GM12878 (cell line): ENCODE results near the gene MICAL3. TPM values are rescaled to one million over a fixed set of nuclear protein-coding genes. Genes with fewer than 3 reads are reported as not detected.

Experiments used
- ATAC-seq: fragments of 200-7000 bp; cut with Tn5 transposase; 3 replicates; pipeline ENCODE4 v1.9.1; 2020; ENCODE audit warnings: mild to moderate bottlenecking, moderate library complexity
- BruUV-seq: library from RNA; stranded (reverse); fragments of 400-500 nt; replicated peaks from 2 replicates; lab custom pipeline; 2021; lab: Mats Ljungman, UMichigan
- CTCF ChIA-PET: fragments of 300-600 bp; sonication (Branson Sonifier 250); formaldehyde crosslinking; extraction: SDS; loops from one replicate; lab custom pipeline; 2021; ENCODE audit warnings: inconsistent platforms; lab: Yijun Ruan, JAX
- POLR2A ChIA-PET: fragments of 350-600 bp; formaldehyde crosslinking; extraction: SDS; loops from one replicate; lab custom pipeline; 2021; ENCODE audit warnings: inconsistent platforms; lab: Charles Lee
- RAD21 ChIA-PET: fragments of 300-600 bp; sonication (Branson Sonifier 250); formaldehyde crosslinking; loops from one replicate; lab custom pipeline; 2023; ENCODE audit warnings: antibody characterized with exemption; ENCODE audit not compliant: unreplicated experiment; lab: Charles Lee
- SMC1A ChIA-PET: fragments of 300-600 bp; sonication (Branson Sonifier 250); formaldehyde crosslinking; loops from one replicate; lab custom pipeline; 2023; ENCODE audit not compliant: unreplicated experiment, uncharacterized antibody; lab: Charles Lee
- DNase-seq: peaks from one replicate; pipeline ENCODE4 v3.0.0-alpha.2; 2011; ENCODE audit warnings: low read depth, low spot score
- FAIRE-seq: peaks from 3 replicates; lab custom pipeline; 2011; peaks lifted over from hg19 to GRCh38; lab: Jason Lieb, UNC
- H2AFZ ChIP-seq: 2 replicates; pipeline ENCODE4 v1.6.0; 2011; ENCODE audit warnings: low read depth, low read length, control low read depth; ENCODE audit not compliant: control insufficient read depth
- H3K27ac ChIP-seq: 2 replicates; pipeline ENCODE4 v1.5.1; 2011; ENCODE audit warnings: control low read depth; ENCODE audit not compliant: control insufficient read depth, insufficient read depth
- H3K27me3 ChIP-seq, 2 experiments: replicated peaks in 1 of 2; 2 replicates each; pipeline versions ENCODE4 v1.6.0 to v1.6.1; 2011; ENCODE audit warnings: low read length in 1 of 2; ENCODE audit not compliant: control insufficient read depth in 2 of 2, insufficient read depth in 2 of 2
- H3K36me3 ChIP-seq, 2 experiments: 2 replicates each; pipeline ENCODE4 v1.5.1; 2011; ENCODE audit warnings: low read length in 1 of 2; ENCODE audit not compliant: control insufficient read depth in 2 of 2, insufficient read depth in 2 of 2
- H3K4me1 ChIP-seq: 2 replicates; pipeline ENCODE4 v1.6.1; 2011; ENCODE audit warnings: mild to moderate bottlenecking, low read length, moderate library complexity, mixed read lengths; ENCODE audit not compliant: control insufficient read depth, insufficient read depth
- H3K4me2 ChIP-seq: 2 replicates; pipeline ENCODE4 v1.6.0; 2011; ENCODE audit warnings: control low read depth; ENCODE audit not compliant: control insufficient read depth, insufficient read depth
- H3K4me3 ChIP-seq: fragments of 200-600 bp; sonication (generic); 2 replicates; pipeline ENCODE4 v1.5.1; 2016
- H3K79me2 ChIP-seq: 2 replicates; pipeline ENCODE4 v1.6.0; 2011; ENCODE audit warnings: low read length; ENCODE audit not compliant: control insufficient read depth, insufficient read depth
- H3K9ac ChIP-seq: 2 replicates; pipeline ENCODE4 v1.8.0; 2011; ENCODE audit warnings: low read length, control low read depth, mixed read lengths; ENCODE audit not compliant: control insufficient read depth, insufficient read depth
- H3K9me3 ChIP-seq: replicated peaks from 3 replicates; pipeline ENCODE4 v1.5.1; 2011; ENCODE audit warnings: mild to moderate bottlenecking, low read length; ENCODE audit not compliant: control insufficient read depth, insufficient read depth
- H4K20me1 ChIP-seq: 2 replicates; pipeline ENCODE4 v1.6.0; 2011; ENCODE audit not compliant: control insufficient read depth, insufficient read depth
- CEBPB ChIP-seq, 2 experiments: fragments of 150-350 bp in 1 of 2; IDR thresholded peaks; 2 replicates each; pipeline ENCODE4 v1.6.1; 2012 to 2014; ENCODE audit warnings: low read depth in 2 of 2, low read length in 2 of 2, borderline replicate concordance in 1 of 2, inconsistent platforms in 1 of 2
- EZH2 ChIP-seq: IDR thresholded peaks from 2 replicates; pipeline ENCODE4 v1.6.1; 2012; ENCODE audit warnings: low read depth, mild to moderate bottlenecking, control low read depth, inconsistent platforms, low read length, borderline replicate concordance; ENCODE audit not compliant: control insufficient read depth
- GATAD2B ChIP-seq: fragments of 450-650 bp; conservative IDR thresholded peaks from 2 replicates; pipeline ENCODE4 v1.6.1; 2017; ENCODE audit warnings: low read depth, mild to moderate bottlenecking, moderate library complexity
- MTA3 ChIP-seq: IDR thresholded peaks from 2 replicates; pipeline ENCODE4 v1.6.1; 2012; ENCODE audit warnings: low read length, inconsistent platforms, borderline replicate concordance
- WGBS: methylation state at CpG from one replicate; pipeline ENCODE4 v1.1.6; 2016; ENCODE audit warnings: low lambda C conversion rate; ENCODE audit not compliant: insufficient replicate concordance, insufficient coverage; ENCODE audit errors: missing lambda C conversion rate; 5-methylcytosine and 5-hydroxymethylcytosine counted together
- in situ Hi-C: fragments of 300-500 bp; cut with MboI; formaldehyde crosslinking; loops from 9 replicates; pipeline ENCODE4 v1.14.3; 2018; ENCODE audit warnings: mixed read lengths
- intact Hi-C: fragments of 100-400 bp; cut with micrococcal nuclease; formaldehyde crosslinking; loops from one replicate; pipeline ENCODE4 v1.14.2; 2022; ENCODE audit not compliant: unreplicated experiment
- polyA plus RNA-seq, 11 experiments: library from polyadenylated mRNA; depleted of rRNA in 4 of 11; unstranded in 6 of 11; stranded (reverse) in 5 of 11; fragments of >200 nt; fragmentation: Nextera tagmentation in 4 of 11; fragmentation: Illumina TruSeq in 1 of 11; extraction: Ambion mirVana in 4 of 11; extraction: Trizol in 1 of 11; gene quantifications; 1 replicate in 1 of 11; 2 replicates in 10 of 11; pipeline versions ENCODE4 v1.2.1 to v1.2.3, GENCODE V29; 2011 to 2016; ENCODE audit warnings: inconsistent platforms in 2 of 11, missing spikeins in 2 of 11, low read depth in 1 of 11
- total RNA-seq, 4 experiments: library from RNA; depleted of rRNA in 3 of 4; stranded (reverse); fragments of >200 nt in 3 of 4; fragmentation: Illumina TruSeq in 1 of 4; extraction: Trizol in 1 of 4; gene quantifications; 2 replicates each; pipeline versions ENCODE4 v1.2.1 to v1.2.3, GENCODE V29; 2013 to 2021
- TF ChIP-seq, protein P1 (sequence below): fragments of 450-650 bp; conservative IDR thresholded peaks from 2 replicates; pipeline ENCODE4 v1.6.1; 2017; ENCODE audit warnings: mild to moderate bottlenecking, moderate library complexity
- TF ChIP-seq, protein P2 (sequence below): IDR thresholded peaks from 2 replicates; pipeline ENCODE4 v1.6.1; 2011; ENCODE audit warnings: mild to moderate bottlenecking, low read depth, low read length, moderate library complexity; ENCODE audit not compliant: insufficient replicate concordance

The MICAL3 gene
- total and polyA plus RNA-seq, 10 of the 15 experiments (the other 5 are each of a cell fraction or from before 2014, with no cell fraction given): 2.6 to 92.2 (median 24.0) TPM

DNA sequence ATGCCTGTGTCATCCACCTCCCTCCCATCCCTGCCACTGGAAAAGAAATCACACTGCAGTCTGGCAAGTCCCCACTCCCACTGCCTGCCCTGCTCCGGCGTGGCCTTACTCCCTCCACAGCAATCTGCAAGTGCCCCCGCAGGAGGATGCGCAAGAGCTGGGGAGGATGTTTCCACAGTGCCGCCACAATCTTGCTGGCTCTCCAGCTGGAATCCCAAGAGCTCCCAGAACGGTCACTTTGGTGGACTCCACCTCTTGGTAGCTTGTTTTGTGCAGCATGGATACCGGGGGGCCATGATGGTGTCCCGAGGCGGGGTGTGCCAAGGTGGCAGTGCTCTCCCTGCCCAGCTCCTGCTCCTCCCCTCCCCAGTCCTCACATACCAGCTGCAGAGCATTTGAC lies 76.3 kb downstream of the MICAL3 start:
- ChIA-PET POLR2A (interaction anchor here (1.5 kb wide), 1 partner anchor 11 kb away, joined by 5 read pairs; no protein-coding TSS in a partner anchor), SMC1A (interaction anchor here (0.8 to 1.9 kb wide), 7 partner anchors 10 to 130 kb away, joined by 3 to 5 read pairs (median 4); partner anchors contain the start of gene PEX26), RAD21 (interaction anchor here (0.6 to 1.1 kb wide), 4 partner anchors 11 to 129 kb away, joined by 3 to 4 read pairs (median 3); partner anchors contain the start of gene PEX26), CTCF (interaction anchor here (0.7 to 1.6 kb wide), 3 partner anchors 16 to 123 kb away, joined by 3 to 6 read pairs (median 4); no protein-coding TSS in a partner anchor)
- H4K20me1 ChIP-seq: no peaks in the 10 kb centered on the region
- H3K9ac ChIP-seq: no peak overlapping the region
- no peak overlapping the region for H2AFZ ChIP-seq
- no peak overlapping the region for H3K4me2 ChIP-seq
- peaks cover 12% of the 10 kb centered on the region for H3K79me2 ChIP-seq
- H3K4me1 ChIP-seq: peaks cover 22% of the 10 kb centered on the region
- peaks cover 0 to 8% of the 10 kb centered on the region in 2 experiments; a peak in 2 of 4 replicates for H3K36me3 ChIP-seq
- ATAC-seq: no peak
- no peak overlapping the region for H3K27ac ChIP-seq
- in situ Hi-C loops (no loop called here), intact Hi-C loops (no loop called here)
- no peak for FAIRE-seq
- H3K9me3 ChIP-seq: no peaks in the 10 kb centered on the region
- no peak for TF ChIP-seq CEBPB (IDR thresholded peaks at IDR 0.05; ENCODE audit: borderline replicate concordance in 1 of 2, low read depth in 2 of 2, low read length in 2 of 2)
- TF ChIP-seq, protein P1, sequence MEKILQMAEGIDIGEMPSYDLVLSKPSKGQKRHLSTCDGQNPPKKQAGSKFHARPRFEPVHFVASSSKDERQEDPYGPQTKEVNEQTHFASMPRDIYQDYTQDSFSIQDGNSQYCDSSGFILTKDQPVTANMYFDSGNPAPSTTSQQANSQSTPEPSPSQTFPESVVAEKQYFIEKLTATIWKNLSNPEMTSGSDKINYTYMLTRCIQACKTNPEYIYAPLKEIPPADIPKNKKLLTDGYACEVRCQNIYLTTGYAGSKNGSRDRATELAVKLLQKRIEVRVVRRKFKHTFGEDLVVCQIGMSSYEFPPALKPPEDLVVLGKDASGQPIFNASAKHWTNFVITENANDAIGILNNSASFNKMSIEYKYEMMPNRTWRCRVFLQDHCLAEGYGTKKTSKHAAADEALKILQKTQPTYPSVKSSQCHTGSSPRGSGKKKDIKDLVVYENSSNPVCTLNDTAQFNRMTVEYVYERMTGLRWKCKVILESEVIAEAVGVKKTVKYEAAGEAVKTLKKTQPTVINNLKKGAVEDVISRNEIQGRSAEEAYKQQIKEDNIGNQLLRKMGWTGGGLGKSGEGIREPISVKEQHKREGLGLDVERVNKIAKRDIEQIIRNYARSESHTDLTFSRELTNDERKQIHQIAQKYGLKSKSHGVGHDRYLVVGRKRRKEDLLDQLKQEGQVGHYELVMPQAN: no peak
- TF ChIP-seq, protein P2, sequence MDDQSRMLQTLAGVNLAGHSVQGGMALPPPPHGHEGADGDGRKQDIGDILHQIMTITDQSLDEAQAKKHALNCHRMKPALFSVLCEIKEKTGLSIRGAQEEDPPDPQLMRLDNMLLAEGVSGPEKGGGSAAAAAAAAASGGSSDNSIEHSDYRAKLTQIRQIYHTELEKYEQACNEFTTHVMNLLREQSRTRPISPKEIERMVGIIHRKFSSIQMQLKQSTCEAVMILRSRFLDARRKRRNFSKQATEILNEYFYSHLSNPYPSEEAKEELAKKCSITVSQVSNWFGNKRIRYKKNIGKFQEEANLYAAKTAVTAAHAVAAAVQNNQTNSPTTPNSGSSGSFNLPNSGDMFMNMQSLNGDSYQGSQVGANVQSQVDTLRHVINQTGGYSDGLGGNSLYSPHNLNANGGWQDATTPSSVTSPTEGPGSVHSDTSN: no peak
- TF ChIP-seq GATAD2B: no peak
- TF ChIP-seq MTA3: no peak
- TF ChIP-seq EZH2: no peak
- no peak overlapping the region for H3K4me3 ChIP-seq
- 54% methylated on average over 9 of the region's 9 CpGs for WGBS
- no TSS peak for BruUV-seq
- no peak for DNase-seq
- no peaks in the 10 kb centered on the region for H3K27me3 ChIP-seq
